Measurements from ENCODE around the gene FAM216B. TPM values are rescaled to one million over a fixed set of nuclear protein-coding genes. Genes with fewer than 3 reads are reported as not detected.

FAM216B gene
- total RNA-seq, 1 donor = not detected

GRCh38 chr13:42820451-42820850 is 39.1 kb downstream of the FAM216B start:
- no peak for DNase-seq (ENCODE audit: low read depth)
- H3K4me3 ChIP-seq (ENCODE audit: low read depth, low read length) = no peak overlapping the region
- TF ChIP-seq CTCF (IDR thresholded peaks at IDR 0.05; ENCODE audit: insufficient read depth, low read depth, low read length) = no peak

- TF ChIP-seq CTCF (IDR thresholded peaks at IDR 0.05; ENCODE audit: insufficient read depth, low read depth, low read length) = no peak
- peak; percentile 76 for DNase-seq (ENCODE audit: low read depth)
- no peak overlapping the region for H3K4me3 ChIP-seq (ENCODE audit: low read depth, low read length)
Observed at GRCh38 chr13:42821437-42821836, 40.1 kb downstream of the FAM216B start.

- DNase-seq (ENCODE audit: low read depth) = peak; percentile 82
- H3K4me3 ChIP-seq (ENCODE audit: low read depth, low read length) = no peak overlapping the region
- no peak for TF ChIP-seq CTCF (IDR thresholded peaks at IDR 0.05; ENCODE audit: insufficient read depth, low read depth, low read length)
Observed at GRCh38 chr13:42832341-42833096, 51.1 kb downstream of the FAM216B start.

GRCh38 chr13:42834946-42835345 is 53.6 kb downstream of the FAM216B start:
- TF ChIP-seq CTCF (IDR thresholded peaks at IDR 0.05; ENCODE audit: insufficient read depth, low read depth, low read length) = no peak
- H3K4me3 ChIP-seq (ENCODE audit: low read depth, low read length) = no peak overlapping the region
- DNase-seq (ENCODE audit: low read depth) = no peak

GRCh38 chr13:42836930-42837690 is 55.7 kb downstream of the FAM216B start:
- no peak overlapping the region for H3K4me3 ChIP-seq (ENCODE audit: low read depth, low read length)
- DNase-seq (ENCODE audit: low read depth) = peak; percentile 83
- peak; percentile 50 for TF ChIP-seq CTCF (IDR thresholded peaks at IDR 0.05; ENCODE audit: insufficient read depth, low read depth, low read length)

Other genes starting within 250 kb of the FAM216B start
- not detected in 2 replicates for gene TNFSF11, start 207.4 kb upstream of the FAM216B start, total RNA-seq
- gene EPSTI1, start 210.7 kb downstream of the FAM216B start, total RNA-seq = 9.0 and 15.1 TPM in 2 replicates
- 4.7 and 6.1 TPM in 2 replicates for gene DNAJC15, start 242.0 kb downstream of the FAM216B start, total RNA-seq

Data from fibroblast of villous mesenchyme (primary cell).